ENCODE results near the gene BAAT. TPM values are rescaled to one million over a fixed set of nuclear protein-coding genes. Genes with fewer than 3 reads are reported as not detected.
A peak's percentile ranks its signal among the peaks of the same experiment; 100 is the strongest.
"Not testable (repeated sequence)": the region's sequence is repeated elsewhere in the genome, so short reads cannot be mapped to it uniquely, and the experiment has no call there.

BAAT gene
- total and polyA plus RNA-seq, 2 of the 13 experiments (the other 11 are each of a cell fraction or from before 2014, with no cell fraction given): 0.71 to 7.9 TPM

GRCh38 chr9:101327422-101327909, 57.3 kb downstream of the BAAT start (continued):
- TF ChIP-seq ARNT2 (CRISPR knock-in tag; IDR thresholded peaks at IDR 0.05; ENCODE audit: low read depth): 0 out of 2 replicates have a peak, but pooled peaks have one; percentile 61
- peak; percentile 63; the same call in 1 of the 2 replicates for TF ChIP-seq LCORL (IDR thresholded peaks at IDR 0.05)
- peak; percentile 69; the same call in 1 of the 2 replicates for TF ChIP-seq LCORL (CRISPR knock-in tag; IDR thresholded peaks at IDR 0.05)
- TF ChIP-seq PPARG (CRISPR knock-in tag; conservative IDR thresholded peaks at IDR 0.05): peak; percentile 87
- TF ChIP-seq HDAC2 (CRISPR knock-in tag; IDR thresholded peaks at IDR 0.05): peak; percentile 72
- TF ChIP-seq ZNF629 (CRISPR knock-in tag; conservative IDR thresholded peaks at IDR 0.05): peak; percentile 7; the same call in 1 of the 2 replicates
- TF ChIP-seq MYPOP (CRISPR knock-in tag; IDR thresholded peaks at IDR 0.05): peak; percentile 71; the same call in 1 of the 2 replicates
- peak; percentile 69 for TF ChIP-seq BCL6 (CRISPR knock-in tag; IDR thresholded peaks at IDR 0.05)
- peak; percentile 79 for TF ChIP-seq FOSL2 (CRISPR knock-in tag; IDR thresholded peaks at IDR 0.05)
- TF ChIP-seq PRMT3 (CRISPR knock-in tag; IDR thresholded peaks at IDR 0.05; ENCODE audit: borderline replicate concordance, low read depth): 0 out of 2 replicates have a peak, but pooled peaks have one; percentile 41
- peak; percentile 96 for TF ChIP-seq NCOR1 (IDR thresholded peaks at IDR 0.05; ENCODE audit: borderline replicate concordance, low read length)
- peak; percentile 94; the same call in 1 of the 2 replicates for TF ChIP-seq GATA4 (IDR thresholded peaks at IDR 0.05; ENCODE audit: borderline replicate concordance, low read depth)
- peak; percentile 93 for TF ChIP-seq ZNF503 (CRISPR knock-in tag; IDR thresholded peaks at IDR 0.05)
- 0 out of 2 replicates have a peak, but pooled peaks have one; percentile 69 for TF ChIP-seq GZF1 (CRISPR knock-in tag; IDR thresholded peaks at IDR 0.05)
- TF ChIP-seq HOMEZ (CRISPR knock-in tag; IDR thresholded peaks at IDR 0.05; ENCODE audit: low read depth): peak; percentile 100
- peak; percentile 85; the same call in 1 of the 2 replicates for TF ChIP-seq ZFP37 (CRISPR knock-in tag; IDR thresholded peaks at IDR 0.05; ENCODE audit: borderline replicate concordance)
- peak; percentile 71 for TF ChIP-seq PITX1 (CRISPR knock-in tag; IDR thresholded peaks at IDR 0.05)
- peak; percentile 59; the same call in 1 of the 2 replicates for TF ChIP-seq HMG20B (CRISPR knock-in tag; conservative IDR thresholded peaks at IDR 0.05)
- peak; percentile 26; the same call in 1 of the 2 replicates for TF ChIP-seq ZFP36L2 (CRISPR knock-in tag; IDR thresholded peaks at IDR 0.05)
- 0 out of 2 replicates have a peak, but pooled peaks have one; percentile 17 for TF ChIP-seq CEBPG (CRISPR knock-in tag; IDR thresholded peaks at IDR 0.05)
- peak; percentile 46; the same call in 1 of the 2 replicates for TF ChIP-seq ZNF205 (CRISPR knock-in tag; IDR thresholded peaks at IDR 0.05)
- peak; percentile 82 for TF ChIP-seq FOXP4 (CRISPR knock-in tag; IDR thresholded peaks at IDR 0.05)
- 0 out of 2 replicates have a peak, but pooled peaks have one; percentile 48 for TF ChIP-seq BRD4 (CRISPR knock-in tag; IDR thresholded peaks at IDR 0.05)
- TF ChIP-seq TBX3 (IDR thresholded peaks at IDR 0.05; ENCODE audit: borderline replicate concordance): peak; percentile 59; the same call in 1 of the 2 replicates
- TF ChIP-seq CREB1 (IDR thresholded peaks at IDR 0.05): peak; percentile 32
- TF ChIP-seq CREB1 (CRISPR knock-in tag; IDR thresholded peaks at IDR 0.05): not testable (repeated sequence)
- peak; percentile 61 for TF ChIP-seq HOXA3 (CRISPR knock-in tag; IDR thresholded peaks at IDR 0.05)

Data from HepG2 (cell line).